HG03025 (cell line): Measurements from ENCODE around the gene IRF5.
"Not testable (repeated sequence)": the region's sequence is repeated elsewhere in the genome, so short reads cannot be mapped to it uniquely, and the experiment has no call there.

ENCODE experiments used
- ATAC-seq: cut with Tn5 transposase; IDR thresholded peaks from one replicate; pipeline ENCODE4 v1.9.1; 2021; ENCODE audit warnings: mild to moderate bottlenecking, moderate library complexity; ENCODE audit not compliant: unreplicated experiment, low FRiP score

IRF5 gene

DNA sequence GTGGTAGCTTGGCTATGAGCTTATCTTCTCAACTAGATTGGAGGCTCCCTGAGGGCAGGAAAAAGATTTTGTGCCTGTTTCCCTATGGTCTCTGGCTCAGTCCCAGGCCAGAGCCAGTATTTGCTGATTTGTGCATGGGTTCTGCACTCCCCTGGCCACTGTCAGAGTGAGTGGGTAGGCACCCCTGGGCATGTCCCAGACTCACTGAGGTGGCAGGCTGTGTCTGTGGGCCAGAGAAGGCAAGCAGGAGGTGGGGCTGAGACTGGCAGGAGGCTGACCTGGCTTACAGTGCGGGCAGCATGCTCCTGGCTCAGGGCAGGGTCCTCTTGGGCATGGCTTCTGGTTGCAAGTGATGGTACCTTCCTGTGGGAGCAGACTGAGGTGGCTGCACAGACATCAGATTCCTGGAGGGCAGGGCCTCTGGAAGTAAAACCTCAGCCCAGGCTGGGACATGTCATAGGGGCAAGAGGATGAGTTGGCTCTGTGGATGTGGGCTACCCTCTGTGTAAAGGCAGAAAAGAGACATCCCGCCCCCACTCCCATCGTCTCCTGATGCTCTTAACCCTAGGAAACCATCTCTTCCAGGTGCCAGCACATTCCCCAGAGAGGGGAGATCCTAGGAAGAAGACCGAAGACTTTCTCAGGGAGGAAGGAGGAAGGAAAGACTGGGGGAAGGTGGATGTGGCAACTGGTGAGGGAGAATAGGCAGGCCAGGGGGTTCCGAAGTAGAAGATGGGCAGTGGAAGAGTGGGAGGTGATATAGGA, 31.5 kb upstream of the IRF5 start:
- no peak for ATAC-seq

DNA sequence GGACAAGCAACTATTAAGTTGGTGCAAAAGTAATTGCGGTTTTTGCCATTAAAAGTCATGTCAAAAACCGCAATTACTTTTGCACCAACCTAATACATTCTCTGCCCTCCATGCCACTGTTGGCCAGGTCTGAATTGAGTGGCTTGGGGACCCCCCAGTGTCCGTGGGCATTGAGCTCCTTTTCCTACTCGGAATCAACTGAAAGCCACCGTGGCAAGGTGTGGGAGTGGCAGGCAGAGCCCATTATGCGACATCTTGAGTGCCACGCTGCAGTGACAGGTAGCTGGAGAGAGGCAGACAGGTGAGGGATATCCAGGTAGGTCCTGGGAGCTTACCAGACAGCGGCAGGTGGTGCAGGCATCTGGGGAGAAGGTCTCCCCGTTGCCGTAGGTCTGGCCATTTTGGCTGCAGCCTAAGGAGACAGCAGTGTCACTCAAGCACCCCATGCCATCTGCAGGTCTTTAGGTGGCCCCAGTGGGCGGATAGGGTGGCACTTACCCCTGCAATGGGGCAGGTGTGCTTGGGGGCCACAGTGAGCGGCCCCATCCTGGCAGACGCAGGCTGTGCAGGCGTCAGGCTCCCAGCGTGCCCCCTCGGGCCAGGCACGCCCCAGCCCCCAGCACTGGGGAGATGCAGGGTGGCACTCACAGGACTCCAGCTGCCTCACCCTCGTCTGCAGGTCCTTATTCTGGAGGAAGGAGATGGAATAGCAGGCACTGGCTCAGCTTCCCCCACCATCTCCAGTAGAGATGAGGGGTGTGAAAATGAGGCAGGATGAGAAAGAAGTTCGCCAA, 30.8 kb upstream of the IRF5 start:
- ATAC-seq, result no peak

DNA sequence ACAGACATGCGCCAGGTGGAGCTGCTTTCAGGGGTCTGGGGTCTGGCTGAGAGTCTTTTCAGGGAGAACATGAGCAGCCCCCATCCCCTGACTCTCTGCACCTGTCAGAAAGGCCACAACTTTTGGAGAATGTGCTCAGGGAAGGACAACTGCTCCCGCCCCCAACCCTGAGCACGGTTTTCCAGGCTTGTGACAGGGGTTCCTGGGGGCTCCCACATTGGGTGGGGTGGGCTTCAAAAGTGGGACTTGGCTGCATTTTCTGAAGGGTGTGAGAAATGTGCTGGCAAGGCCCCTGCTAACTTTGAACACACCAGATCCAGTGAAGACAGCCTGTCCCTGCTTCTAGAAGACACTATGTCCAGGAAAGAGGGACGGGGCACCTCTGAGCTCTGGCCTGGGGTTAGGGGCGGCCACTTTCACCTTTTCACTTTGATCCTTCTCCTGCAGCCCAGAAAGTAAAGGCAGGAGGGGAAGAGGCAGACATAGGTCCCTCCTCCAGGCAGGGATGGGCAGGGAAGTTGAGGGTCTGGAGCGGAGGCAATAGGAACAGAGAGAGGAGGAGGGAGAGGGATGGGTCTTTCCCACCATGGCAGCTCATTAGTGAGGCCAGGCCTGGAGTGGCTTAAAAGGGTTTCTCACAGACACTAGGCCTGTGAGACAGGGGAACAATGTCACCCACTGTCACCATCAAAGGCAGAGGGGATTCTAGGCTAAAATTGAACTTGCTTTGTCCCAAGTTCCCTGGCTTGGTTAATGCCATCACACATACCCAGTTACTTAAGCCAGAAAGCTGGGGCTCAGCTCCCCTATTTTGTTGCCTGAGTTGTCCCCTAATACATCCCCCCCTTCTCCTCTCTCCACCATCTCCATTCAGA, 28.7 kb upstream of the IRF5 start:
- ATAC-seq, result no peak

DNA sequence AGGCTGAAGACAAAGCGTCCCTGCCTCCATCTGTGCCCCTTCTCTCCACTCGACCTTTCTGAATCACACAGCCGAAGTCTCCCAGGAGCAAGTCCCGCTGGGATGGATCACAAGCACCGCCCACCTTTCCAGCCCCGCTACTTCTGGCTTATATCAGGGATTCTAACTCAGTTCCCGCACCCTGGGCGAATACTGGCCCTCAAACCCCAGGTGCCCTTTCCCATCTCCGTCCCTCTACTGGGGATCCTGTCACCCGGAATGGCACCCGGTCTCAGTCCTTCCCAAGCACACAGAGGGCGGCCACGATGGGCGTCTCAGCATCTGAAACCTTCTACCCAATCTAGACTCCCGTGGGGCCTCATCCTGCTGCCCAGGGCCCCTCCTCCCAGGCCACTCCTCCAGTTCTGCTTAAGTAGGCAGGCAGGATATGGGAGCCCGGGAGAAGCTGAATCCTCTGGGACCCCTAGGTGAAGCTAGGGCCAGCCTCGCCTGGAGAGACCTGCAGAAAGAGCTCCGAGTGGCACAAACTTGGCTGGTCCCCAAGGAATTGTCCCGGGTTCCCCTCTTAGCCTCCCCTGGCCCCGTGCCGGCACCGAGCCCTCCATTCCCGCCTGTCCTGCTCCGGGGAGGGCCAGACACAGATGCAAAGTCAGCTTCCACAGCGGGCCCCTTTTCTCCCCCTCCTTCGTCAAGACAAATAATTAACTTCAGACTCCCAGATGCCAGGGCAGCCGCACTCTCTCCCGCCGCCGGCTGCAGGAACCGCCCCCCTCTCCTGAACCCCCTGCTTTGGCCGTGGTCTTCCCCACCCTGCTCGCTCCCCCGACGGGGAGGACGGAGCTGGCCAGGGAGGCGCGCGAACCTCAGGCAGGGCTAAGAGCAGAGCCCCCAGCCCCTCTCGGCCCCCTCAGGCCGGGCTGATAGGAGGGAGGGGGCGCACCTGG, 27.8 kb upstream of the IRF5 start:
- no peak for ATAC-seq

DNA sequence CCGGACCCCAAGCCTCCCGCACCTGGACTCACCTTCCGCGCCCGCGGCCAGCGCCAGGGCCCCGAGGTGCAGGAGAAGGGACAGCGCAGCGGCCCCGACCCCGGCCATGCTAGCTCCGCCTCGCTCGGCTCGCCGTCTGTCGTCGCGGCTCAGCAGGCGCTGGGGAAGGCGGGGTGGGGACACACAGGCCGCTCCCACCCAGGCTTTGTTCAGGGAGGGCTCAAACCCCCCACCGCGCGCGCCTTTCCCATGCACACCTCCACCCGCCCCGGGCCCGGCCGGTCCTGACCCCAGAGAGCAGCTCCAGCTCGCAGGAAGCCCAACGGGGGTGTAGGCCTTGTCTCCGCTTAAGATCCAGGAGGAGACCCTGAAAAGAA, 27.2 kb upstream of the IRF5 start, which contains the start of gene KCP:
TSS of gene KCP (minus strand) at position 141 of the 377 bp plus-strand sequence. CDS start at position 108, 33 bp downstream.
- no peak for ATAC-seq

DNA sequence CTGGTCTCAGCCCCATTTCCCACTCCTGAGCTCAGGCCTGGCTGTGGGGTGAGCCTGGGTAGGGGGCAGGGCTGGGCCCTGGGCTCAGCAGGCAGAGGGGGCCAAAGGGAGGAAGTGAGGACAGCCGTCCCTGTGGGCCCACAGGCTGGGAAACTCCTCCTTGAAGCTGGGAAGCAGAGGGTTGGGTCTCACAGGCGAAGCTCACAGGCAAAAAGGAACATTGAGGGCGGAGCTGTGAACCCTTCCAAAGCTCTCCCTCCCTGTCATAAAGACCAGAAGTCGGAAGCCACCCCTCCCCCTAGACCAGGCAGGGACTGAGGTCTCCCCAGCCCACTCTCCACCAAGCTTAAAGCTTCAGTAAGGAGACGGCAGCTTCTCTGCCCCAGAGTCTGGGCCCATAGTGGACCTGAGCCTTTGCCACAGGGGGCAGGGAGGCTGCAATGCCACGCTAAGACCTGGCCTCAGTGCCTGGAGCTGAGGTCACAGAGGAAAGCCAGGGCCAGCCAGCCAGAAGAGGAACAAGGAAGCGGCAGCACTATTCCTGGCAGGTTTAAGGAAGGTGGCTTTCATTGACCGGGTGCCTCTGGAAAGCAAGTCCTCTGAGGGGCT, 26.2 kb upstream of the IRF5 start:
- no peak for ATAC-seq

DNA sequence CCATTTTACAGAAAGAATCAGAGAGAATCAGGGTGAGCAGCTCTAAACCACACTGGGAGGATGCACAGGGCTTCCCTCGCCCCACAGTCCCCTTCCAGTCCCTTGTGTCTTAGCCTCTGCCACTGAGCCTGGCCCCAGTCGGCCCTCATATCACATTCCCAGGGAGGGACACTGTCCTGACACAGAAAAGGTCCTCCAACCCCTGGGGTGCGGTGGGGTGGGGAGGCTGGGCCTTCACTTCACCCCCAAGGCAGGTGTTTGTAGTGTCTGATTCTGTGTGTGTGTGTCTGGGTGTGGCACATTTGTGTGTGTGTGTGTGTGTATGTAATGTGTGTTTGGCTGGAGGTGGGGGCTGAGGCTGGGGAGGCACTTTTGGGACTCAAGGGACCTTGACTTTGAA, 25.4 kb upstream of the IRF5 start:
- ATAC-seq, result no peak

DNA sequence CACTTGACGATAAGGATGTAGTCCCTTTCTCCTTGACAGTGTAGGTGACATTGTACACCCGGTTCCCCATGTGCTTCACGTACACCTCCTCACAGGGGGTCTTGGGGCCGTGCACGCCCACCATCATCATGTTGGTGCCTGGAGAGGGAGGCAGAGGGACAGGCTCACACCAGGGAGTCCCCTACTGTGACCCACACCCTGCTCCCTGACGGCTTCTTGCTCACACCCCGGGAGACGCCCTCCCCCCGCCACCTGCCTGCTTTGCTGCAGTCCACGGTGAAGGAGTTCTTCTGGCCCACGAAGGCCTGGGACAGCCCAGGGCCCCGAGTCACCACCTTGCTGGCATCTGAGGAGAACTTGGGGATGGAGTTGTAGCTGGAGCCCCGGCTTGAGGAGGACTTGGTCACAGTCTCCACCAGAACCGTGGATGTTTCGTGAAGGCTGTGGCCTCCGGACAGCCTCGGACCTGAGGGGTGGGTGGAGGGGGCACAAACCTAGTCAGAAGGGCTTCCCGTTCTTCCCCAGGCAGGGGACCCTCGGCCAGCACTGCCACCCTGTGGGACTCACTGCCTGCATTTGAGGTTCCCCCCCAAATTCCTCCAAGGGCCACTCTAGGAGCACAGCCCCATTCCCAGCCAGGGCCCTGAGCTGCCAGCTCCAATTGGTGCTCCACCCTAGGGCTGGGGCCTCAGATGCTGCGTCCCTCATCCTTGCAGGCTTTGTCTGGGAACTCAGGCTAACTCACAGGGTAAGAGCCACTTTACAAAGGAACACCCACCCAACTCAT, 24.8 kb upstream of the IRF5 start:
- not testable (repeated sequence) for ATAC-seq

DNA sequence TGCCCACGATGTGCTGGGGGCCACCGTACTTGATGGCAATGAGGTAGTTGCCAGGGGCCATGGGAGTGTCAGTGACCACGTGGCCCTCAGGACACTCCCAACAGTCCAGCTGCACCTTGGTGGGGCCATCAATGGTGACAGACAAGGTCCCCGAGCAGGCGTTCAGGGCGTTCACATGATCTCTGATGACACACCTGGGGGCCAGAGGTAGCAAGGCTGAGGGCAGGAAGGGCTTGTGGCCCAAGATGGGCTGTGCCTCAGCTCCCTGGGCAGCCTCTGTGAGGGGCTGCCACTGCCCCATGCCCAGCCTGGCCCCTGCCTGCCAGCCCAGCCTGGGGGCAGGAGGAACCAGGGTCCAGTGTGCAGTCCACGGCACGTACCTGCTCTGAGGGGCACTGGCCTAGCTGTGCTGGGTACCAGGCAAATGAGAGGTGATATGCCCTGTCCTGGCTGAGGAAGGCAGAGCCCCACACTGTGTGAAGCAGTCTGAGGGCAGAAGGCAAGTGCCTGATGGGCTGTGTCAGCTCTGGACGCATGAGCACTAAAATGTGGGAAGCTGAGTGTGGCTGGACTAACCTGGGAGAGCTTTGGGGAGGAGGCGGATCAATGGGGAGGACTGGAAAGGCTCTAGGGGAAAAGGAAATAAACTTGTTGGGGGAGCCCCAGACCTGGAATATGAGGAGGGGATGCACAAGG, 23.7 kb upstream of the IRF5 start:
- no peak for ATAC-seq

DNA sequence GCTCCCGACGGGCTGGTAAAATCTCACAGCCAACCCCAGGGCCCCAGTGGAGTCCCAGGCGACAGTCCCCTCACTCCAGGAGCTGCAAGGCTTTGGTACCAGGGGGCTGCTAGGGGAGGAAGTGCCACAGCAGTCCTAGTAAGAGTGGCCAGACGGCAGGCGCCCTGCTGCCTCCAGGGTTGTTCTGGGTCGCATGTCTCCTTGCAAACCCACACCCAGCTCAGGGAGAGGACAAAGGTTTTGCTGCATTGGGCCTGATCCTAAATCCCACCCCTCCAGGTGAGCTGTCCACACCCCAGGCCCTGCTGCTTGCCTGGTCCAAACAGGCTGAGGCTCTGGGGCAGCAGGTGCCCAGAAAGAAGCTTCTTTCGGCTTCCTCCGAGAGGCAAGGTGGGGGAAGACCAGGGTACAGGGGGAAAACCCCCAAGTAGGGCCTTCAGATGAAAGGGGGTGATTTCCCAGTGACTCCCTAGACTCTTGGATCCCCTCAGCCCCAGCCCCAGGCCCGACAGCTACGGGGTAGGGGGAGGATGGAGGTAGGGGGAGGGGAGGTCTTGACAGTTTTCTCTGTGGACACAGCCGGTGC, 23.1 kb upstream of the IRF5 start:
- peak; percentile 44 for ATAC-seq

DNA sequence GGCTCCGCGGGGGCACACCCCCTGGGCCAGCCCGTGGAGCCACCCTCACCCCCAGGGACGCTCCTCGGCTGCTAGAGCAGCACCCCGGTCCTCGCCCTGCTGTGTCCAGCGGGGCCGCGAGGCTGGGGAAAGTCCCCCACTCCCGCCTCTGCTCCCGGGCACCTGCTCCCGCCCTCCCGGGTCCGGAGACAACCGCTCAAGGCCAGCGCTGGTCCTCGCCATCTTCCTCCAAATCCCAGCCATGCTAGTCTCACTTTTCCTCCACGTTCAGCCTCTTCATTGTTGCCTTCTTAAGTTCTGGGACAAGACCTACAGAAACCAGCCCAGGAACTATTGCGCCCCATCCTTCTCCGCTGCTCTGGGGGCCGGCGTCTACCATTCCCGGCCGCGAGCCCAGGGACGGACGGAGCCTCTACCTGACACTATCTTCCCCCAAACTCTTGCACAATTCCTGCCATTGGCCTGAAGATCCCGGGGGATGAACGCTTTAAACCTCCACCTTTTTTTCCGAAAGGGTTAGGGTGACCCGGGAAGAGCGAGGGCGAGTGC, 22.4 kb upstream of the IRF5 start:
- no peak for ATAC-seq

DNA sequence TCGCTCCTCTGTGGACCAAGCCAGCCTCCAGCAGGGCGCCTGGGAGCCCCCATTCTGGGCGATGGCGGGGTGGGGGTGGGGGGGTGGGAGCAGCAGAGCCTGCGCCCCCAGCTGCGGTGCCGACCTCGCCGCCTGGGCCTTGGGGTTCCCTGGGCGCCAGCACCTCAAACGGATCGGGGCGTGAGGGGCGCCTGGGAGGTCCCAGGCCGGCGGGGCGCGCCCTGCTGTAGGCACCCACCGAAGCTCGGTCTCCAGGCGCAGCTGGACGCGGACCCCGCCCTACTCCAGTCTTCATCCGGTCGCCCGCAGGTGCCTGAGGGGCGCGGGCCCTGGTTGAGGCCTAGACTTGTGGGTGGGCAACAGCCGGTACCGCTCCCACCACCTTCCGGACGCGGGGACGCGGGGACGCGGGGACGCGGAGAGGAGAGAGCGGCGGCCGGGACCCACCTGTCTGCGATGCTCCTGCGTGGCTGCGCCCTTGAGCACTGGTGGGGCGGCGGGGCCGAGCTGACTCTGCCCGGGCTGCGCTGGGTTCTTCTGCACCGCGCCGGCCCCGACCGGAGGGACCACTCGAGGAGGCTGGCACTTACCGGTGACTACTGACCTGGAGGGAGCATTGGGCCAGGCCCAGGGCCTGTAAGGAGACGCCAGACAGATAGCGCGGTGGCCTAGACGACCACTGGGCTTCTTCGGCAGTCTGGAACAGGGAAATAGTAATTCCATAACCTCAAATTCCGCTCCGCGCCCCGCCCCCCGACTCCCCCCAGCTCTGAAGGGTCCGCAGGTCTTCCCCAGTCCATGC, 21.7 kb upstream of the IRF5 start:
- no peak for ATAC-seq

DNA sequence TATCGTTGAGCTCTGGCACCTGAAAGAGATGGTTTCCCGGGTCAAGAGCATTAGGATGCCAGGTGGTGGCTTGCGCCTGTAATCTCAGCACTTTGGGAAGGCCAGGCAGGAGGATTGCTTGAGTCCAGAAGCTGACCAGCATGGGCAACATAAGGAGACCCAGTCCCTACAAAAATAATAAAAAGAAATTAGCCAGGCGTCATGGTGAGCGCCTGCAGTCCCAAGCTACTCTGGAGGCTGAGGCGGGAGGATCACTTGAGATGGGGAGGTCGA, 21.1 kb upstream of the IRF5 start:
- no peak for ATAC-seq

DNA sequence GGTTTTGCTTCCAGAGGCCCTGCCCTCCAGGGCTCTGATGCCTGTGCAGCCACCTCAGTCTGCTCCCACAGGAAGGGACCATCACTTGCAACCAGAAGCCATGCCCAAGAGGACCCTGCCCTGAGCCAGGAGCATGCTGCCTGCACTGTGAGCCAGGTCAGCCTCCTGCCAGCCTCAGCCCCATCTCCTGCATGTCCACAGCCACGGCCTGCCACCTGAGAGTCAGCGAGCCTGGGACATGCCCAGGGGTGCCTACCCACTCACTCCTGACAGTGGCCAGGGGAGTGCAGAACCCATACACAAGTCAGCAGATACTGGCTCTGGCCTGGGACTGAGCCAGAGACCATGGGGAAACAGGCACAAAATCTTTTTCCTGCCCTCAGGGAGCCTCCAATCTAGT, 20.6 kb upstream of the IRF5 start:
- no peak for ATAC-seq

DNA sequence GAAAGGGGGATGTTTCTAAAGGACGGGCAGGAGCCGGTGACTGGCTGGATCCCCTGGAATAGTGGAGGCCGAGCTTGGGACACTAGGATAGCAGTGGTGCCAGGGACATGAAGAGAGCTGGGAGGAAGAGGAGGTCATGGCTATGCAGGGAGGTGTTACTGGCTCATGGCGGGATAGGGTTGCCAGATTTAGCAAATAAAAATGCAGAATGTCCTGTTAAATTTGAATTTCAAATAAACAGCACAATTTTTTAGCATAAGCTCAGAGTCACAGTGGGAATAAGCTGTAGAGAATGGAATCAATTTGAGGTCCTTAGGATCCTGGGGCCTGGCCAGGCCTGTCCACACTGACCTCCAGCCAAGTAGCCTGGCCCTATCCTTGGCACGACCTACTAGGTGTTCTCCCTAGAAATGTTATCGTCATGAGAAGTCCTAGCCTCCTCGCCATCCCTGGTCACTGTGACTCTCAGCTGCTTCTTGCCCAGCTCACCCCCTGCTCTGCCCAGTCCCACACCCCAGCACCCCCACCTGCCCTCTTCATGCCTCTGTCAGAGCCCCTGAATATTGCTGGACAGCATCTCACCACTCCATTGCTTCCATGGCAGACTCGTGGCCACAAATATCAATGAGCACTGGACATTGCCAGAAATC, 19.6 kb upstream of the IRF5 start:
- no peak for ATAC-seq

DNA sequence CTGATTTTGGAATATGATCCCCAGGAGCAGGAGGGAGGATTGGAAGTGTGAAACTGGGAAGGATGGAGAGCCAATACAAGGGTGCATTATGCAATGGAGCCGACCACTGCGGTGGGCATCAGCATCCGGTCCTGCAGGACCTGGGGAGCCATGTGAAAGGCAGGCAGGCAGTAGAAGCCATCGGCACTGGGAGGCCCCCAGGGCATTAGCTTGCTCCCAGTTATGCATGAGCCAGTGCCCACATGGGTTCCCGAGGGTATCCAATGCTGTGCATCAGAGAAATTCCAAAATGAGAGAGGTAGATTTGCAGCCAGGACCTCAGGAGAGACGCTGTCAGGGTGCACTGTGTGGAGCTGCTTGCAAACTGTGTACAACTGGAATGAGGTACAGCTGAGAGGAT, 18.5 kb upstream of the IRF5 start:
- ATAC-seq, result no peak
